RPMI8226 (cell line): ENCODE data around the gene APEX1.

ENCODE experiments used
- DNase-seq: peaks from one replicate; pipeline ENCODE4 v3.0.0-alpha.2; 2015

The APEX1 gene

GRCh38 chr14:20454516-20455354 lies at the start of gene APEX1, which contains the start of gene OSGEP:
Gene APEX1, plus strand, starts transcription at chr14:20455226. Its CDS starts 420 bp downstream, at chr14:20455646.
Gene OSGEP, minus strand, starts transcription at chr14:20454812. Its CDS starts 129 bp downstream, at chr14:20454683.
- DNase-seq: peak; percentile 98

- no peak for DNase-seq
Observed at GRCh38 chr14:20409226-20409625, 45.8 kb upstream of the APEX1 start.

- DNase-seq: no peak
Observed at GRCh38 chr14:20412411-20412810, 42.6 kb upstream of the APEX1 start.

- peak; percentile 75 for DNase-seq
Observed at GRCh38 chr14:20412876-20413743, 41.9 kb upstream of the APEX1 start, which contains the start of gene TEP1. Gene TEP1, minus strand, starts transcription at chr14:20413501. Its CDS starts 5,062 bp downstream, at chr14:20408439.

- peak; percentile 23 for DNase-seq
Observed at GRCh38 chr14:20413744-20414082, 41.3 kb upstream of the APEX1 start.

GRCh38 chr14:20415782-20416206 lies 39.2 kb upstream of the APEX1 start:
- DNase-seq: peak; percentile 66

GRCh38 chr14:20416223-20416622 lies 38.8 kb upstream of the APEX1 start:
- DNase-seq: no peak

GRCh38 chr14:20417250-20418186 lies 37.5 kb upstream of the APEX1 start:
- DNase-seq: no peak

GRCh38 chr14:20418501-20418909 lies 36.5 kb upstream of the APEX1 start:
- no peak for DNase-seq

GRCh38 chr14:20419419-20419818 lies 35.6 kb upstream of the APEX1 start:
- DNase-seq: no peak

- DNase-seq: no peak
Observed at GRCh38 chr14:20421267-20421666, 33.8 kb upstream of the APEX1 start.

GRCh38 chr14:20422886-20423285 lies 32.1 kb upstream of the APEX1 start:
- no peak for DNase-seq

GRCh38 chr14:20424851-20425250 lies 30.2 kb upstream of the APEX1 start:
- DNase-seq: no peak

- DNase-seq: peak; percentile 48
Observed at GRCh38 chr14:20427231-20428009, 27.6 kb upstream of the APEX1 start.

GRCh38 chr14:20428010-20428365 lies 27.0 kb upstream of the APEX1 start:
- DNase-seq: no peak

- peak; percentile 17 for DNase-seq
Observed at GRCh38 chr14:20428802-20429201, 26.2 kb upstream of the APEX1 start.

- DNase-seq: no peak
Observed at GRCh38 chr14:20429801-20430669, 25.0 kb upstream of the APEX1 start.

GRCh38 chr14:20434701-20435581 lies 20.1 kb upstream of the APEX1 start:
- DNase-seq: no peak

GRCh38 chr14:20435582-20436362 lies 19.3 kb upstream of the APEX1 start, which contains the start of gene KLHL33:
Gene KLHL33, minus strand, starts transcription at chr14:20436166. Its CDS starts 355 bp downstream, at chr14:20435811.
- DNase-seq: no peak
